ENCODE results near the gene ADSS2.

- TF ChIP-seq CTCF (IDR thresholded peaks at IDR 0.05), result no peak
- TF ChIP-seq POLR2A (IDR thresholded peaks at IDR 0.05), result peak in 1 of 2 donors; percentile 72
Measured at GRCh38 chr1:244461245-244462071, 9.7 kb upstream of the ADSS2 start, which contains the start of gene CATSPERE.

All from heart left ventricle (tissue), 13 donors.